Gastrocnemius medialis (tissue), 4 donors: ENCODE data around the gene NPB. TPM values are rescaled to one million over a fixed set of nuclear protein-coding genes. Genes with fewer than 3 reads are reported as not detected.

ENCODE experiments used
- ATAC-seq, 2 donors: fragments of 150-250 bp; one replicate each; pipeline ENCODE4 v1.9.1; 2016
- DNase-seq, 2 donors: peaks; one replicate each; pipeline ENCODE4 v3.0.0-alpha.2; 2019
- H3K27ac ChIP-seq, 4 donors: fragments of 200-600 bp; sonication (generic); 1 replicate in 1 of 4; 2 replicates in 3 of 4; pipeline ENCODE4 v1.5.1; 2016 to 2018; ENCODE audit warnings: mild to moderate bottlenecking in 2 of 4, moderate library complexity in 1 of 4
- H3K27me3 ChIP-seq, 3 donors: fragments of 200-600 bp; sonication (generic) in 2 of 3; 1 replicate in 1 of 3; 2 replicates in 2 of 3; pipeline versions ENCODE4 v1.5.1 to v1.6.0; 2016 to 2019; ENCODE audit warnings: mild to moderate bottlenecking in 1 of 3, moderate library complexity in 1 of 3
- H3K36me3 ChIP-seq, 2 donors: fragments of 200-600 bp; sonication (generic) in 1 of 2; one replicate each; pipeline ENCODE4 v1.5.1; 2017 to 2018
- H3K4me1 ChIP-seq, 2 donors: fragments of 200-600 bp; sonication (generic) in 1 of 2; one replicate each; pipeline ENCODE4 v1.5.1; 2016 to 2017; ENCODE audit warnings: mild to moderate bottlenecking in 2 of 2
- H3K4me3 ChIP-seq, 4 donors: fragments of 200-600 bp; sonication (generic) in 3 of 4; 1 replicate in 1 of 4; 2 replicates in 3 of 4; pipeline ENCODE4 v1.5.1; 2016 to 2019; ENCODE audit warnings: mild to moderate bottlenecking in 2 of 4
- H3K9me3 ChIP-seq, 3 donors: fragments of 200-600 bp; sonication (generic) in 2 of 3; 1 replicate in 1 of 3; 2 replicates in 2 of 3; pipeline ENCODE4 v1.5.1; 2016 to 2019
- POLR2A ChIP-seq, 2 donors: fragments of 450-650 bp; IDR thresholded peaks; one replicate each; pipeline ENCODE4 v1.6.1; 2017; ENCODE audit warnings: antibody characterized with exemption in 2 of 2, mild to moderate bottlenecking in 2 of 2, moderate library complexity in 2 of 2
- in situ Hi-C, 4 donors: fragments of 200-750 bp; cut with MboI; loops; one replicate each; pipeline versions ENCODE4 v1.15.0 to v1.8.0; 2017; ENCODE audit warnings: low sequenced_read_pairs in 4 of 4
- intact Hi-C: fragments of 100-400 bp; cut with DNase I; formaldehyde crosslinking; loops from one replicate; pipeline ENCODE4 v1.15.1; 2023; ENCODE audit warnings: low total_unique reads
- total RNA-seq, 4 donors: library from RNA; depleted of rRNA; stranded (reverse); fragments of >200 nt; gene quantifications; one replicate each; pipeline versions ENCODE4 v1.1.0 to v1.2.3, GENCODE V29; 2016
- TF ChIP-seq, protein P1 (sequence below), 5 experiments: fragments of 450-650 bp in 3 of 5; fragments of 200-600 bp in 2 of 5; sonication (generic) in 2 of 5; IDR thresholded peaks in 4 of 5; conservative IDR thresholded peaks in 1 of 5; 1 replicate in 4 of 5; 2 replicates in 1 of 5; pipeline ENCODE4 v1.5.1; 2016 to 2019; ENCODE audit warnings: antibody characterized with exemption in 5 of 5, mild to moderate bottlenecking in 3 of 5, moderate library complexity in 3 of 5

NPB gene
- total RNA-seq, 4 donors from 2014 or later: 0.46 to 1.4 (median 1.1) TPM; not detected in 1

DNA sequence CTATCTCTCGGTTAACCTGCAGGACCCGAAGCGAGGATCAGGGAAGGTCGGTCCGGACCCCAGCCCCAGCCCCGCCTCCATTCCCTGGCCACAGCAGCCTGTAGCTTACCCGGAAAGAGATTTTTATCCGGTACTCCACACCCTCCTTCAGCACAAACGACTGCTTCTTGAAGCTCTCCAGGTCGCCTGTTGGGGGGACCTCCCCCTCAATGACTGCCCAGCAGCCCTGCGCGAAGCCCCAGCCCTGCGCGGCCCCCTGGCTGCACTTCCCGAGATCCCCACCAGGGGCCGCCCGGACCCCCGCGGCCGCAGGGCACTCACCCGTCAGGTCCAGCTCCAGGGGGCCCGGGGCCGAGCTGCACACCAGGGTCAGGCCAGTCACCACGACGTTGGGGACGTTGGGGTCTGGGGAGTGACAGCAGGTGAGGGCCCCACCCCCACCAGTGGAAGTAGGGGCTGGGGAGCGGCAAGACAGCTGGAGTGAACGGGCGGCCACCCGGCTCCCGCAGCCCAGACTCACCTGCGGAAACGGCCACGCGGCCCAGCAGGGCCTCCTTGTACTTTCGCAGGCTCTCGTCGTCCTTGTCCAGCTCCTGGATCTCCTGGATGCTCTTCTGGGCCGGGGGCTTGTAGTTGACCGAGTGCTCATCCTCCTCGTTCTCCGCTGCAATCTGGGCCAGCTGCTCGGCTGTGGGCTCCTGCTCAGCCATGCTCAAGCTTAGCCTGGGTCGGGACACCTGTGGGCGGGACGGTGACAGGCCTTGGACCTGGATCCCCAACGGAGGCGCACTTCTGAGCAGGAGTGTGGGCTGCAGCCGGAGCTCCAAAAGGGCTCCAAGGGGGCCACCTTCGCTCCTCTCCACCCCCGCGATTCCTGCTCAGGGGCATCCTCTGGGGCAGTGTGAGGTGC, 32.6 kb upstream of the NPB start:
- intact Hi-C loops: loop anchor here (5.0 kb wide), 2 partner anchors 73 to 108 kb away; partner anchors contain the start of gene ASPSCR1
- DNase-seq (no peak), ATAC-seq (no peak)
- H3K9me3 ChIP-seq: no peaks in the 10 kb centered on the region
- H3K27me3 ChIP-seq: no peaks in the 10 kb centered on the region
- peaks cover 0 to 21% of the 10 kb centered on the region in 2 donors for H3K36me3 ChIP-seq
- H3K4me3 ChIP-seq: peak overlapping the region; percentile 74 to 92 (median 78)
- in situ Hi-C loops: no loop called here
- H3K27ac ChIP-seq: peak overlapping the region; percentile 94 to 99 (median 97)
- TF ChIP-seq, protein P1, sequence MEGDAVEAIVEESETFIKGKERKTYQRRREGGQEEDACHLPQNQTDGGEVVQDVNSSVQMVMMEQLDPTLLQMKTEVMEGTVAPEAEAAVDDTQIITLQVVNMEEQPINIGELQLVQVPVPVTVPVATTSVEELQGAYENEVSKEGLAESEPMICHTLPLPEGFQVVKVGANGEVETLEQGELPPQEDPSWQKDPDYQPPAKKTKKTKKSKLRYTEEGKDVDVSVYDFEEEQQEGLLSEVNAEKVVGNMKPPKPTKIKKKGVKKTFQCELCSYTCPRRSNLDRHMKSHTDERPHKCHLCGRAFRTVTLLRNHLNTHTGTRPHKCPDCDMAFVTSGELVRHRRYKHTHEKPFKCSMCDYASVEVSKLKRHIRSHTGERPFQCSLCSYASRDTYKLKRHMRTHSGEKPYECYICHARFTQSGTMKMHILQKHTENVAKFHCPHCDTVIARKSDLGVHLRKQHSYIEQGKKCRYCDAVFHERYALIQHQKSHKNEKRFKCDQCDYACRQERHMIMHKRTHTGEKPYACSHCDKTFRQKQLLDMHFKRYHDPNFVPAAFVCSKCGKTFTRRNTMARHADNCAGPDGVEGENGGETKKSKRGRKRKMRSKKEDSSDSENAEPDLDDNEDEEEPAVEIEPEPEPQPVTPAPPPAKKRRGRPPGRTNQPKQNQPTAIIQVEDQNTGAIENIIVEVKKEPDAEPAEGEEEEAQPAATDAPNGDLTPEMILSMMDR (IDR thresholded peaks at IDR 0.05 in 4 of 5, conservative IDR thresholded peaks at IDR 0.05 in 1 of 5): peak; percentile 80 to 97 (median 90)
- TF ChIP-seq POLR2A (IDR thresholded peaks at IDR 0.05): no peak
- H3K4me1 ChIP-seq: peaks cover 35 to 48% of the 10 kb centered on the region in 2 donors

DNA sequence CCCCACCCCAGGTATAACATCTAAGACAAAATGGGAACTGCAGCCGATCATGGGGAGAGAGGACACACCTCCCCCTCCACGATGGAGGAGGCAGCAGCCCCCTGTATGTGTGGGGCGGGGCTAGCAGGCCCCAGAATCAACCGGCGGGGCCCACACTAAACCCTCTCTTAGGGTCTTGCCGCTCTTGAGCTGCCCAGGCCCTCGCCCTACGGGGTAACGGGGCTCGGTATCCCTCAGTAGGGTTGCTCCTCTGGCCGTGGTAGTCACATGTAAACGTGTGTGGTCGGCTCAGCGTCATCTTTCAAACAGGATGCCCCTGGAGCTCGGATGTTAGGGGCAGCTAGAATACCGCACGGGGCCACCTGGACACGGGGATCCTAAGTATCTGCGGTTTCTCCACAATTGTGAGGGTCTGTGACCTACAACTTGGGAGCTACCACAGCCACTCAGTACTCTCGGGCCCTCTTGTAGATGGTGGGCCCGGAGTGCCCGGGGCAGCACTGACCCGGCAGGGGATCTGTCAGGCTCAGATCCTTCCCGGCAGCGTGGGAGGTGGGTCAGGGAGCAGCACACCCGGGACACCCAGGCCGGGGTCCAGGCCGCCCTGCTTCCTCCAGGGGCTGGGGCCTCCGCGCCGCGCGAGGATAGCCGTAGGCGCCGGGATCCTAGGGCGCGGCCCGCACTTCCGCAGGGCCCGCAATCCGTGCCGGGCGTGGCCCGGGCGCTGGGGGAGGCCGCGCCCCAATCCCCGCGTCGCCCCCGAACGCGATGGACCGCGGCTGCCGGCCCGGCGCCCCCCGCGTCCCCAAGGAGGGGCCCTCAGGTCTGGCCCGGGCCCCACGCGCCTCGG, 31.7 kb upstream of the NPB start:
- Histone ChIP-seq H3K36me3 (peaks cover 0 to 21% of the 10 kb centered on the region in 2 donors), H3K4me3 (peak overlapping the region; percentile 74 to 92 (median 78)), H3K4me1 (peaks cover 35 to 47% of the 10 kb centered on the region in 2 donors), H3K27ac (peak overlapping the region; percentile 94 to 99 (median 97)), H3K27me3 (no peaks in the 10 kb centered on the region), H3K9me3 (no peaks in the 10 kb centered on the region)
- DNase-seq: no peak
- TF ChIP-seq POLR2A (IDR thresholded peaks at IDR 0.05): no peak
- TF ChIP-seq, protein P1 (IDR thresholded peaks at IDR 0.05 in 4 of 5, conservative IDR thresholded peaks at IDR 0.05 in 1 of 5): no peak
- in situ Hi-C loops (no loop called here), intact Hi-C loops (loop anchor here (5.0 kb wide), 2 partner anchors 72 to 107 kb away; partner anchors contain the start of gene ASPSCR1)
- ATAC-seq: peak; percentile 7 to 15

DNA sequence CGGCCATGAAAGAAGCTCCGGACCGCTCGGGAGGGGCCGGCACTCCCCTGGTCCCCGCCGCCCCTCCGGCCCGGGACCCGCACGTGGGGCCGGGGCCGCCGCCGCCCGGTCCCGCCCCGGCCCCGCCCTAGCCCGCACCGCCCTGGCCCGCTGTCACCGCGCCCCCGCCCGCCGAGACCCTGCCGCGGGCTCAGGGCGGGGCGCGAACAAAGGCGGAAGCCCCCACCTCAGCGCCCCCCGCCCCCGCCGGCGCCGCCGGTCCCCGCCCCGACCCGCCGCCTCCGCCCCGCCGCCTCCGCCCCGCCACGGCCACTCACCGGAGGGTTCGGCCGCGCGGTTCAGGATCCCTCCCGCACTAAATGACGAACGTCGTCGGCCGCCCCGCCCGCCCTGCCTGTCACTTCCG, 31.1 kb upstream of the NPB start, which contains the start of gene ARHGDIA:
Gene ARHGDIA (minus strand): TSS at position 357 of the 406 bp plus-strand sequence. CDS start 1,407 bp downstream, outside the sequence.
- DNase-seq: no peak
- Histone ChIP-seq H3K4me1 (peaks cover 35 to 41% of the 10 kb centered on the region in 2 donors), H3K27me3 (no peaks in the 10 kb centered on the region), H3K9me3 (no peaks in the 10 kb centered on the region), H3K36me3 (peaks cover 0 to 21% of the 10 kb centered on the region in 2 donors), H3K27ac (peak within 1 kb of the TSS; percentile 96 to 99 (median 98)), H3K4me3 (peak within 1 kb of the TSS; percentile 78 to 100 (median 90))
- ATAC-seq: peak; percentile 12 to 23
- in situ Hi-C loops: no loop called here
- intact Hi-C loops: loop anchor here (1.0 to 5.0 kb wide), 3 partner anchors 15 to 106 kb away; partner anchors contain the start of gene ASPSCR1
- no peak for TF ChIP-seq POLR2A (IDR thresholded peaks at IDR 0.05)
- TF ChIP-seq, protein P1 (IDR thresholded peaks at IDR 0.05 in 4 of 5, conservative IDR thresholded peaks at IDR 0.05 in 1 of 5): no peak
